Posterior cingulate gyrus (tissue), 11 donors: ENCODE results near the gene FBXW9.
"Not testable (repeated sequence)": the region's sequence is repeated elsewhere in the genome, so short reads cannot be mapped to it uniquely, and the experiment has no call there.

Experiments
- DNase-seq, 10 donors: peaks; one replicate each; pipeline versions ENCODE4 v3.0.0 to v3.0.0-alpha.2; 2020 to 2021; ENCODE audit warnings: mixed read lengths in 3 of 10
- intact Hi-C: fragments of 100-400 bp; cut with DNase I; formaldehyde crosslinking; loops from one replicate; pipeline ENCODE4 v1.15.1; 2023

FBXW9 gene

GRCh38 chr19:12687496-12688196, 8.8 kb downstream of the FBXW9 start, which contains the start of gene GNG14:
TSS of gene GNG14 (plus strand) at chr19:12687998. CDS start at chr19:12688049, 51 bp downstream.
- DNase-seq: no peak
- intact Hi-C loops: no loop called here

- intact Hi-C loops: no loop called here
- DNase-seq: no peak
Measured at GRCh38 chr19:12685831-12686230, 10.6 kb downstream of the FBXW9 start.

GRCh38 chr19:12681074-12681987, 15.1 kb downstream of the FBXW9 start, which contains the start of gene DHPS:
TSS of gene DHPS (minus strand) at chr19:12681880. CDS start at chr19:12681766, 114 bp downstream.
- intact Hi-C loops: loop anchor here (1.0 kb wide), 1 partner anchor 12 kb away; a partner anchor contains a TSS

GRCh38 chr19:12680034-12680433, 16.4 kb downstream of the FBXW9 start:
- no peak for DNase-seq
- intact Hi-C loops: no loop called here

More at GRCh38 chr19:12681074-12681987, 15.1 kb downstream of the FBXW9 start, which contains the start of gene DHPS:
- peak; percentile 80 to 98 (median 88) for DNase-seq

- intact Hi-C loops: not testable (repeated sequence)
Measured at GRCh38 chr19:12678039-12678438, 18.4 kb downstream of the FBXW9 start.

GRCh38 chr19:12676928-12677327, 19.5 kb downstream of the FBXW9 start:
- intact Hi-C loops: no loop called here
- no peak for DNase-seq

More at GRCh38 chr19:12678039-12678438, 18.4 kb downstream of the FBXW9 start:
- not testable (repeated sequence) for DNase-seq

GRCh38 chr19:12676384-12676792, 20.0 kb downstream of the FBXW9 start:
- intact Hi-C loops: no loop called here
- peak; percentile 65 to 96 (median 84) for DNase-seq

- DNase-seq: no peak
- intact Hi-C loops: no loop called here
Measured at GRCh38 chr19:12675940-12676339, 20.5 kb downstream of the FBXW9 start.

GRCh38 chr19:12675399-12675798, 21.0 kb downstream of the FBXW9 start:
- intact Hi-C loops: no loop called here
- DNase-seq: no peak

GRCh38 chr19:12672744-12673143, 23.7 kb downstream of the FBXW9 start:
- no peak for DNase-seq
- intact Hi-C loops: loop anchor here (1.0 kb wide), 1 partner anchor 108 kb away; no protein-coding TSS in a partner anchor

GRCh38 chr19:12670159-12670928, 26.1 kb downstream of the FBXW9 start:
- no peak for DNase-seq
- intact Hi-C loops: no loop called here

- intact Hi-C loops: loop anchor here (1.0 kb wide), 1 partner anchor 12 kb away; the partner anchor contains the start of gene DHPS
- DNase-seq: peak; percentile 70 to 97 (median 82)
Measured at GRCh38 chr19:12669270-12670158, 26.9 kb downstream of the FBXW9 start.

- DNase-seq: peak in 9 of 10 donors; percentile 25 to 93 (median 53)
Measured at GRCh38 chr19:12668932-12669269, 27.5 kb downstream of the FBXW9 start.

GRCh38 chr19:12668346-12668745, 28.1 kb downstream of the FBXW9 start:
- DNase-seq: no peak

More at GRCh38 chr19:12668932-12669269, 27.5 kb downstream of the FBXW9 start:
- intact Hi-C loops: loop anchor here (1.0 kb wide), 1 partner anchor 12 kb away; the partner anchor contains the start of gene DHPS

GRCh38 chr19:12667731-12668302, 28.6 kb downstream of the FBXW9 start:
- intact Hi-C loops: no loop called here
- DNase-seq: no peak

More at GRCh38 chr19:12668346-12668745, 28.1 kb downstream of the FBXW9 start:
- intact Hi-C loops: no loop called here

- DNase-seq: peak; percentile 47 to 95 (median 69)
- intact Hi-C loops: no loop called here
Measured at GRCh38 chr19:12666265-12667048, 30.0 kb downstream of the FBXW9 start, which contains the start of the genes MAN2B1 and WDR83. TSS of gene MAN2B1 (minus strand) at chr19:12666742. CDS start at chr19:12666701, 41 bp downstream. TSS of gene WDR83 (plus strand) at chr19:12666807. CDS start at chr19:12669791, 2,984 bp downstream.

GRCh38 chr19:12665671-12666264, 30.7 kb downstream of the FBXW9 start:
- intact Hi-C loops: no loop called here
- DNase-seq: peak in 1 of 10 donors; percentile 75
